GM12878 (cell line): Measurements from ENCODE around the gene TAAR8. TPM values are rescaled to one million over a fixed set of nuclear protein-coding genes. Genes with fewer than 3 reads are reported as not detected.

Experiments
- ATAC-seq: fragments of 200-7000 bp; cut with Tn5 transposase; 3 replicates; pipeline ENCODE4 v1.9.1; 2020; ENCODE audit warnings: mild to moderate bottlenecking, moderate library complexity
- BruUV-seq: library from RNA; stranded (reverse); fragments of 400-500 nt; replicated peaks from 2 replicates; lab custom pipeline; 2021; lab: Mats Ljungman, UMichigan
- CTCF ChIA-PET: fragments of 300-600 bp; sonication (Branson Sonifier 250); formaldehyde crosslinking; extraction: SDS; loops from one replicate; lab custom pipeline; 2021; ENCODE audit warnings: inconsistent platforms; lab: Yijun Ruan, JAX
- POLR2A ChIA-PET: fragments of 350-600 bp; formaldehyde crosslinking; extraction: SDS; loops from one replicate; lab custom pipeline; 2021; ENCODE audit warnings: inconsistent platforms; lab: Charles Lee
- RAD21 ChIA-PET: fragments of 300-600 bp; sonication (Branson Sonifier 250); formaldehyde crosslinking; loops from one replicate; lab custom pipeline; 2023; ENCODE audit warnings: antibody characterized with exemption; ENCODE audit not compliant: unreplicated experiment; lab: Charles Lee
- SMC1A ChIA-PET: fragments of 300-600 bp; sonication (Branson Sonifier 250); formaldehyde crosslinking; loops from one replicate; lab custom pipeline; 2023; ENCODE audit not compliant: unreplicated experiment, uncharacterized antibody; lab: Charles Lee
- DNase-seq: peaks from one replicate; pipeline ENCODE4 v3.0.0-alpha.2; 2011; ENCODE audit warnings: low read depth, low spot score
- FAIRE-seq: peaks from 3 replicates; lab custom pipeline; 2011; peaks lifted over from hg19 to GRCh38; lab: Jason Lieb, UNC
- H2AFZ ChIP-seq: 2 replicates; pipeline ENCODE4 v1.6.0; 2011; ENCODE audit warnings: low read depth, low read length, control low read depth; ENCODE audit not compliant: control insufficient read depth
- H3K27ac ChIP-seq: 2 replicates; pipeline ENCODE4 v1.5.1; 2011; ENCODE audit warnings: control low read depth; ENCODE audit not compliant: control insufficient read depth, insufficient read depth
- H3K27me3 ChIP-seq, 2 experiments: replicated peaks in 1 of 2; 2 replicates each; pipeline versions ENCODE4 v1.6.0 to v1.6.1; 2011; ENCODE audit warnings: low read length in 1 of 2; ENCODE audit not compliant: control insufficient read depth in 2 of 2, insufficient read depth in 2 of 2
- H3K36me3 ChIP-seq, 2 experiments: 2 replicates each; pipeline ENCODE4 v1.5.1; 2011; ENCODE audit warnings: low read length in 1 of 2; ENCODE audit not compliant: control insufficient read depth in 2 of 2, insufficient read depth in 2 of 2
- H3K4me1 ChIP-seq: 2 replicates; pipeline ENCODE4 v1.6.1; 2011; ENCODE audit warnings: mild to moderate bottlenecking, low read length, moderate library complexity, mixed read lengths; ENCODE audit not compliant: control insufficient read depth, insufficient read depth
- H3K4me2 ChIP-seq: 2 replicates; pipeline ENCODE4 v1.6.0; 2011; ENCODE audit warnings: control low read depth; ENCODE audit not compliant: control insufficient read depth, insufficient read depth
- H3K4me3 ChIP-seq: fragments of 200-600 bp; sonication (generic); 2 replicates; pipeline ENCODE4 v1.5.1; 2016
- H3K79me2 ChIP-seq: 2 replicates; pipeline ENCODE4 v1.6.0; 2011; ENCODE audit warnings: low read length; ENCODE audit not compliant: control insufficient read depth, insufficient read depth
- H3K9ac ChIP-seq: 2 replicates; pipeline ENCODE4 v1.8.0; 2011; ENCODE audit warnings: low read length, control low read depth, mixed read lengths; ENCODE audit not compliant: control insufficient read depth, insufficient read depth
- H3K9me3 ChIP-seq: replicated peaks from 3 replicates; pipeline ENCODE4 v1.5.1; 2011; ENCODE audit warnings: mild to moderate bottlenecking, low read length; ENCODE audit not compliant: control insufficient read depth, insufficient read depth
- H4K20me1 ChIP-seq: 2 replicates; pipeline ENCODE4 v1.6.0; 2011; ENCODE audit not compliant: control insufficient read depth, insufficient read depth
- CREM ChIP-seq: IDR thresholded peaks from 2 replicates; pipeline ENCODE4 v1.6.1; 2014; ENCODE audit warnings: antibody characterized with exemption, low read depth
- E2F8 ChIP-seq: fragments of 450-650 bp; IDR thresholded peaks from 2 replicates; pipeline ENCODE4 v1.6.1; 2018; ENCODE audit warnings: mild to moderate bottlenecking, low read depth, moderate library complexity; ENCODE audit not compliant: partially characterized antibody
- EGR1 ChIP-seq, 2 experiments: IDR thresholded peaks; 1 replicate in 1 of 2; 2 replicates in 1 of 2; pipeline ENCODE4 v1.6.1; 2011 to 2012; ENCODE audit warnings: low read depth in 2 of 2, low read length in 2 of 2, borderline replicate concordance in 1 of 2, mild to moderate bottlenecking in 1 of 2, moderate library complexity in 1 of 2
- HDAC2 ChIP-seq: fragments of 200-600 bp; sonication (generic); IDR thresholded peaks from 2 replicates; pipeline ENCODE4 v1.6.1; 2017
- HSF1 ChIP-seq: fragments of 150-350 bp; IDR thresholded peaks from 2 replicates; pipeline ENCODE4 v1.6.1; 2014; ENCODE audit warnings: mild to moderate bottlenecking, low read depth, low read length
- JUNB ChIP-seq: IDR thresholded peaks from 2 replicates; pipeline ENCODE4 v1.6.1; 2016; ENCODE audit warnings: antibody characterized with exemption, mild to moderate bottlenecking
- MEF2A ChIP-seq: IDR thresholded peaks from 2 replicates; pipeline ENCODE4 v1.6.1; 2011; ENCODE audit warnings: low read depth, mild to moderate bottlenecking, low read length, moderate library complexity; ENCODE audit not compliant: insufficient read depth
- MXI1 ChIP-seq: fragments of 150-350 bp; IDR thresholded peaks from 2 replicates; pipeline ENCODE4 v1.6.1; 2011; ENCODE audit warnings: low read depth, mild to moderate bottlenecking, inconsistent platforms, low read length, improper control_type of control experiment
- NR2C2 ChIP-seq: IDR thresholded peaks from 2 replicates; pipeline ENCODE4 v1.6.1; 2011; ENCODE audit warnings: borderline replicate concordance, low read depth; ENCODE audit not compliant: control insufficient read depth, insufficient read length
- NR2F1 ChIP-seq: fragments of 450-650 bp; conservative IDR thresholded peaks from 2 replicates; pipeline ENCODE4 v1.6.1; 2017; ENCODE audit warnings: mild to moderate bottlenecking
- PAX8 ChIP-seq: fragments of 450-650 bp; IDR thresholded peaks from 2 replicates; pipeline ENCODE4 v1.6.1; 2017; ENCODE audit warnings: mild to moderate bottlenecking, moderate library complexity
- POU2F2 ChIP-seq: IDR thresholded peaks from 3 replicates; pipeline ENCODE4 v1.6.1; 2011; ENCODE audit warnings: low read depth, mild to moderate bottlenecking, low read length, borderline replicate concordance
- RAD21 ChIP-seq: IDR thresholded peaks from 2 replicates; pipeline ENCODE4 v1.6.1; 2011; ENCODE audit warnings: mild to moderate bottlenecking, low read depth, low read length, moderate library complexity; ENCODE audit not compliant: insufficient read depth
- SP1 ChIP-seq: IDR thresholded peaks from one replicate; pipeline ENCODE4 v1.6.1; 2011; ENCODE audit warnings: low read depth, low read length
- SUPT20H ChIP-seq: IDR thresholded peaks from 2 replicates; pipeline ENCODE4 v1.6.1; 2011; ENCODE audit warnings: low read depth, mild to moderate bottlenecking, low read length, moderate library complexity, borderline replicate concordance; ENCODE audit not compliant: control insufficient read depth
- TCF3 ChIP-seq: IDR thresholded peaks from 2 replicates; pipeline ENCODE4 v1.6.1; 2012; ENCODE audit warnings: low read depth, mild to moderate bottlenecking, low read length, borderline replicate concordance; ENCODE audit not compliant: insufficient read depth
- WGBS: methylation state at CpG from one replicate; pipeline ENCODE4 v1.1.6; 2016; ENCODE audit warnings: low lambda C conversion rate; ENCODE audit not compliant: insufficient replicate concordance, insufficient coverage; ENCODE audit errors: missing lambda C conversion rate; 5-methylcytosine and 5-hydroxymethylcytosine counted together
- in situ Hi-C: fragments of 300-500 bp; cut with MboI; formaldehyde crosslinking; loops from 9 replicates; pipeline ENCODE4 v1.14.3; 2018; ENCODE audit warnings: mixed read lengths
- intact Hi-C: fragments of 100-400 bp; cut with micrococcal nuclease; formaldehyde crosslinking; loops from one replicate; pipeline ENCODE4 v1.14.2; 2022; ENCODE audit not compliant: unreplicated experiment
- polyA plus RNA-seq, 11 experiments: library from polyadenylated mRNA; depleted of rRNA in 4 of 11; unstranded in 6 of 11; stranded (reverse) in 5 of 11; fragments of >200 nt; fragmentation: Nextera tagmentation in 4 of 11; fragmentation: Illumina TruSeq in 1 of 11; extraction: Ambion mirVana in 4 of 11; extraction: Trizol in 1 of 11; gene quantifications; 1 replicate in 1 of 11; 2 replicates in 10 of 11; pipeline versions ENCODE4 v1.2.1 to v1.2.3, GENCODE V29; 2011 to 2016; ENCODE audit warnings: inconsistent platforms in 2 of 11, missing spikeins in 2 of 11, low read depth in 1 of 11
- total RNA-seq, 4 experiments: library from RNA; depleted of rRNA in 3 of 4; stranded (reverse); fragments of >200 nt in 3 of 4; fragmentation: Illumina TruSeq in 1 of 4; extraction: Trizol in 1 of 4; gene quantifications; 2 replicates each; pipeline versions ENCODE4 v1.2.1 to v1.2.3, GENCODE V29; 2013 to 2021
- TF ChIP-seq, protein P1 (sequence below): fragments of 450-650 bp; IDR thresholded peaks from 2 replicates; pipeline ENCODE4 v1.6.1; 2017; ENCODE audit warnings: low read depth, mild to moderate bottlenecking, moderate library complexity

The TAAR8 gene
- total and polyA plus RNA-seq, 10 of the 15 experiments (the other 5 are each of a cell fraction or from before 2014, with no cell fraction given): not detected

- SMC1A ChIA-PET: no interaction called here
- H3K4me3 ChIP-seq: no peak overlapping the region
- TF ChIP-seq HSF1 (no peak), SP1 (no peak), CREM (no peak), PAX8 (no peak), EGR1 (IDR thresholded peaks at IDR 0.05; ENCODE audit: borderline replicate concordance in 1 of 2, low read depth in 2 of 2, low read length in 2 of 2) (no peak), TCF3 (no peak), RAD21 (no peak), POU2F2 (no peak), NR2C2 (no peak), NR2F1 (no peak), MEF2A (no peak), MXI1 (no peak), E2F8 (no peak), JUNB (no peak), SUPT20H (no peak), HDAC2 (no peak)
- TF ChIP-seq, protein P1, sequence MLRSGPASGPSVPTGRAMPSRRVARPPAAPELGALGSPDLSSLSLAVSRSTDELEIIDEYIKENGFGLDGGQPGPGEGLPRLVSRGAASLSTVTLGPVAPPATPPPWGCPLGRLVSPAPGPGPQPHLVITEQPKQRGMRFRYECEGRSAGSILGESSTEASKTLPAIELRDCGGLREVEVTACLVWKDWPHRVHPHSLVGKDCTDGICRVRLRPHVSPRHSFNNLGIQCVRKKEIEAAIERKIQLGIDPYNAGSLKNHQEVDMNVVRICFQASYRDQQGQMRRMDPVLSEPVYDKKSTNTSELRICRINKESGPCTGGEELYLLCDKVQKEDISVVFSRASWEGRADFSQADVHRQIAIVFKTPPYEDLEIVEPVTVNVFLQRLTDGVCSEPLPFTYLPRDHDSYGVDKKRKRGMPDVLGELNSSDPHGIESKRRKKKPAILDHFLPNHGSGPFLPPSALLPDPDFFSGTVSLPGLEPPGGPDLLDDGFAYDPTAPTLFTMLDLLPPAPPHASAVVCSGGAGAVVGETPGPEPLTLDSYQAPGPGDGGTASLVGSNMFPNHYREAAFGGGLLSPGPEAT: no peak
- TF ChIP-seq, all 136 proteins: peak for 0
- Histone ChIP-seq H3K9me3 (no peaks in the 10 kb centered on the region), H3K79me2 (no peaks in the 10 kb centered on the region), H2AFZ (no peak overlapping the region), H3K36me3 (no peaks in the 10 kb centered on the region), H3K27ac (no peak overlapping the region), H3K27me3 (no peaks in the 10 kb centered on the region), H4K20me1 (no peaks in the 10 kb centered on the region), H3K4me2 (no peak overlapping the region), H3K4me1 (no peaks in the 10 kb centered on the region), H3K9ac (no peak overlapping the region)
- DNase-seq (no peak), ATAC-seq (no peak), FAIRE-seq (no peak)
- POLR2A ChIA-PET: no interaction called here
- in situ Hi-C loops: no loop called here
- 14% methylated on average over 6 of the region's 6 CpGs for WGBS
- RAD21 ChIA-PET: no interaction called here
- no TSS peak for BruUV-seq
- CTCF ChIA-PET: interaction anchor here (2.0 kb wide), 1 partner anchor 289 kb away, joined by 6 read pairs; no protein-coding TSS in a partner anchor
- intact Hi-C loops: no loop called here
These were observed 16.1 kb downstream of the TAAR8 start for GRCh38 chr6:132568611-132569010.
